ENCODE data around the gene C2CD5.

- no peak for TF ChIP-seq CTCF (conservative IDR thresholded peaks at IDR 0.05; ENCODE audit: low read depth, low read length)
- no peak for TF ChIP-seq EZH2 (IDR thresholded peaks at IDR 0.05; ENCODE audit: borderline replicate concordance, low read depth, low read length, poor library complexity, severe bottlenecking)
Measured at GRCh38 chr12:22447223-22447622, 97.1 kb downstream of the C2CD5 start.
